ENCODE measurements around the gene MYO18A.
"Not testable (repeated sequence)": the region's sequence is repeated elsewhere in the genome, so short reads cannot be mapped to it uniquely, and the experiment has no call there.

MYO18A gene

GRCh38 chr17:29094101-29094708 is 86.0 kb downstream of the MYO18A start:
- no peak for TF ChIP-seq ZFX (IDR thresholded peaks at IDR 0.05; ENCODE audit: borderline replicate concordance)
- TF ChIP-seq CTCF (IDR thresholded peaks at IDR 0.05): no peak
- H3K27ac ChIP-seq: no peak overlapping the region

- TF ChIP-seq ZFX (IDR thresholded peaks at IDR 0.05; ENCODE audit: borderline replicate concordance) (no peak), CTCF (IDR thresholded peaks at IDR 0.05) (no peak)
- no peak overlapping the region for H3K27ac ChIP-seq
Measured at GRCh38 chr17:29093090-29093871, 86.9 kb downstream of the MYO18A start.

GRCh38 chr17:29091606-29092289 is 88.5 kb downstream of the MYO18A start:
- TF ChIP-seq CTCF (IDR thresholded peaks at IDR 0.05) (no peak), ZFX (IDR thresholded peaks at IDR 0.05; ENCODE audit: borderline replicate concordance) (no peak)
- H3K27ac ChIP-seq: no peak overlapping the region

GRCh38 chr17:29090750-29091605 is 89.2 kb downstream of the MYO18A start:
- TF ChIP-seq ZFX (IDR thresholded peaks at IDR 0.05; ENCODE audit: borderline replicate concordance): no peak
- no peak overlapping the region for H3K27ac ChIP-seq

- TF ChIP-seq ZFX (IDR thresholded peaks at IDR 0.05; ENCODE audit: borderline replicate concordance): no peak
- no peak for TF ChIP-seq CTCF (IDR thresholded peaks at IDR 0.05)
Measured at GRCh38 chr17:29090108-29090507, 90.1 kb downstream of the MYO18A start.

GRCh38 chr17:29089601-29090044 is 90.6 kb downstream of the MYO18A start:
- H3K27ac ChIP-seq: no peak overlapping the region
- TF ChIP-seq CTCF (IDR thresholded peaks at IDR 0.05): no peak
- no peak for TF ChIP-seq ZFX (IDR thresholded peaks at IDR 0.05; ENCODE audit: borderline replicate concordance)

More at GRCh38 chr17:29090108-29090507, 90.1 kb downstream of the MYO18A start:
- H3K27ac ChIP-seq: no peak overlapping the region

GRCh38 chr17:29088782-29089181 is 91.4 kb downstream of the MYO18A start:
- H3K27ac ChIP-seq: not testable (repeated sequence)

Measured in 22Rv1 (cell line).